ENCODE data around the gene RASEF. TPM values are rescaled to one million over a fixed set of nuclear protein-coding genes. Genes with fewer than 3 reads are reported as not detected.

The RASEF gene
- polyA plus RNA-seq, 6 donors from 2014 or later = not detected

DNA sequence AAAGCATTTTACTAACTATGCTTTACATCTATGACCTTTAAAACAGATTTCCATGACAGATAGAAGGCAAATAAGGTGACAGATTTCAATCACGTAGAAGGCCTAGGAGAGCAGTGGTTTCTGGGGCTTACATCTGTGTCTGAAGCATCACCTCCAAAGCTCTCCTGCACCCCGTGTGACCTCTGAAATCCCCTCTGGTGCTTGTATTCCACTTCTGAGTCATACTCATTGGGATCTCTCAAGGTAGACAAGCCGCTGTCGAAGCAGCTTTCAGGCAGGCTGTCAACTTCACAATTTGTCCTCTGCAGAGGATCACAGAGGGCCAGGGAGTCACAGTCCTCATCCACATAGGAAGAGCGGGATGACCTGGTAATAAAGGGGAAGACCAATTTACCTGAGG lies 62.2 kb downstream of the RASEF start:
- no peak overlapping the region for H3K27ac Mint-ChIP-seq
- ATAC-seq (ENCODE audit: low read depth in 2 of 2) = no peak
- no peaks in the 10 kb centered on the region for H3K36me3 Mint-ChIP-seq
- H3K4me1 Mint-ChIP-seq = peaks cover 0 to 2% (median under 1%) of the 10 kb centered on the region in 3 donors
- H3K9me3 Mint-ChIP-seq = no peaks in the 10 kb centered on the region
- DNase-seq = no peak
- H3K27me3 Mint-ChIP-seq = no peaks in the 10 kb centered on the region
- H3K4me3 Mint-ChIP-seq = no peak overlapping the region

DNA sequence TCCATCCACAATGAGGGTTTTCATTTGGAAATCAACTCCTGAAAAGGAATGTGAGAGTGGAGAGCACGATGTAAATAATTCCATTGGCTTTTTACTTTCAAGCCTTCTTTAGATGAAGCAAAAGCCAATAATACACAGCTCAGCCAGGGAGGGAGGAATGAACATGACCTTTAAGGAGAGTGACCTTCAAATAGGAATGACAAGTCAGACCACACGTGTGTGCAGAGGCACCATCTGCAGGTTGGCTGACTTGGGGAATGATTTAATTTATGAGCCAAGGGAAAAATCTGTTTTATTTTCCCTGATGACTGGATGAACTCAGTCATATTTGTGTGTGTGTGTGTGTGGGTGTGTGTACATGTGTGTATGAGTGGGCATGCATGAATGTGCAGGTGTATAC lies 64.5 kb downstream of the RASEF start:
- Mint-ChIP-seq H3K4me3 (no peak overlapping the region), H3K9me3 (peaks cover 0 to 2% (median 0%) of the 10 kb centered on the region in 7 donors), H3K36me3 (no peaks in the 10 kb centered on the region), H3K27ac (no peak overlapping the region), H3K27me3 (no peaks in the 10 kb centered on the region), H3K4me1 (no peaks in the 10 kb centered on the region)
- no peak for DNase-seq
- no peak for ATAC-seq (ENCODE audit: low read depth in 2 of 2)

GRCh38 chr9:82997476-82998140 lies 65.3 kb downstream of the RASEF start:
- Mint-ChIP-seq H3K27ac (no peak overlapping the region), H3K4me1 (no peaks in the 10 kb centered on the region), H3K4me3 (no peak overlapping the region), H3K9me3 (peaks cover 0 to 2% (median 0%) of the 10 kb centered on the region in 7 donors), H3K27me3 (no peaks in the 10 kb centered on the region), H3K36me3 (no peaks in the 10 kb centered on the region)
- DNase-seq (no peak), ATAC-seq (ENCODE audit: low read depth in 2 of 2) (no peak)

DNA sequence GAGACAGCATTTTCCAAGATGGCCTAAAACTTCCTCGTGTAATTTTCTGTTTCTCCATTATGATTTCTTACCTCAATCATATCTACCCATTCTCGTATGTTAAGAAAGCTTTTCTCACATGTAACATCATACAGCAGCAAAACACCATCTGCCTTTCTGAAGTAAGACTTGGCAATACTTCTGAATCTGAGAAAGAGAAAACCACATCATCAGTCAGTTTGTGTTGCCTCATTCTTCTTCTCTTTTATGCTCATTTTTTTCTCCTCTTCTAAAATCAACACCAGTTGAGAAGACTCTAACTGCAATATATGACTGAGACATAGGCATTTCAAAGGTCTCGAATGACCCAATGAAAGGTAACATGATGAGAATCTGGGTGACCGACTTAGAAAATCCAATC lies 66.0 kb downstream of the RASEF start:
- peaks cover 0 to 2% (median 0%) of the 10 kb centered on the region in 7 donors for H3K9me3 Mint-ChIP-seq
- no peaks in the 10 kb centered on the region for H3K36me3 Mint-ChIP-seq
- H3K4me1 Mint-ChIP-seq = no peaks in the 10 kb centered on the region
- H3K27ac Mint-ChIP-seq = no peak overlapping the region
- ATAC-seq (ENCODE audit: low read depth in 2 of 2) (no peak), DNase-seq (no peak)
- H3K4me3 Mint-ChIP-seq = no peak overlapping the region
- no peaks in the 10 kb centered on the region for H3K27me3 Mint-ChIP-seq

DNA sequence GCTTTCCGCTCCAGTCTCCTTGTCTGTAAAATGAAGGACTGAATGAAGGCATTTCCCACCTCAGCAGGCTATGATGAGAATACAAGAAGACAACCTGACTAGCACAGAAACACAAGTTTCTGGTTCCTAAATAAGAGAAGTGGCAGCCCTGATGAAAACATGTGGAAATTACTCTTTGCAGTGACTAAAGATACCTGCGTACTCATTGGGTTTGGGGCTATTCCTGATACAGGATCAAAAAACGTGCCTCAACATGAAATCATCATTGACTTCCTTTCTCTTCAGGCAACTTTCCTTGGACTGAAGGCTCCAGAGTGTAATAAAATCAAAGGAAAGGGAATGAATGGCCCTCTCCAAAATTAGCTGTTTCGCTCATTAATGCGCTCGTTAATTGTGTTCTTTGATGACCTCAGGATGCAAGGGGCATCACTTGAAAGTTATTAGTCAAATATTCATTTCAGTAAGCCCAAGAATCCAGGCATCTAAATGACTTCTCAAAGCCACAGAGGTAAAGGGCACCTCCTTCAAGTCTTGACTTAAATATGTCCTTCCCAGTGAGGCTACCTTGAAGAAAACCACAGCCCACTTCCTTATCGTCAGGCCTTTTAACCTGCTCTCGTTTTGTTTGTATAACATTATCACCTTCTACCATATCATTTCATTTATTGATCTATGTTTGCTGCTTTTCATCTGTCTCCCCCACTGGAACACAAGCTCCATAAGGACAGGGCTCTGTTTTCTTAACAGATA lies 68.9 kb downstream of the RASEF start:
- Mint-ChIP-seq H3K4me3 (no peak overlapping the region), H3K9me3 (peaks cover 0 to 2% (median 0%) of the 10 kb centered on the region in 7 donors), H3K36me3 (no peaks in the 10 kb centered on the region), H3K27ac (no peak overlapping the region), H3K27me3 (peaks cover 0 to 8% (median 5%) of the 10 kb centered on the region in 3 donors), H3K4me1 (no peaks in the 10 kb centered on the region)
- DNase-seq (no peak), ATAC-seq (ENCODE audit: low read depth in 2 of 2) (no peak)

DNA sequence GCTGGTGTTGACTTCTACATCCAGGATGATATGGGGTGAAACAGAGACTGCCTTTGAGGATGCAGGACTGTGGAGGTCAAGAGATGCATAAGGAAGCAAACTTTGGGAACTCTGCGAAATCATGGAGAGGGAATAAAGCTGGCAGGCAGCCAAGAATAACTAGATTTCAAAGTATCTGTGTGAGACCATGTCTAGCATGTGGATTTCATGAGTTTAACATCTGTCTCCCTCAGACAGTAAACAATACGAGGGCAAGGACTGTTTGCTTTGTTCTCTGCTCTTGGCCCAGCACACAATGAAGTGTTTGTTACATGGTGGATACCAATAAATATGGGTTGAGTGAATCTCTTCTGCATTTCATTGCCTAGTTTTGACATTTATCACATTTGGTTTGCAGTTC lies 71.3 kb downstream of the RASEF start:
- H3K9me3 Mint-ChIP-seq = peaks cover 0 to 2% (median 0%) of the 10 kb centered on the region in 7 donors
- H3K36me3 Mint-ChIP-seq = no peaks in the 10 kb centered on the region
- peaks cover 0 to 8% (median 5%) of the 10 kb centered on the region in 3 donors for H3K27me3 Mint-ChIP-seq
- ATAC-seq (ENCODE audit: low read depth in 2 of 2) = no peak
- no peak for DNase-seq
- H3K4me1 Mint-ChIP-seq = no peaks in the 10 kb centered on the region
- H3K4me3 Mint-ChIP-seq = no peak overlapping the region
- H3K27ac Mint-ChIP-seq = no peak overlapping the region

- H3K4me1 Mint-ChIP-seq = no peaks in the 10 kb centered on the region
- H3K27me3 Mint-ChIP-seq = peaks cover 0 to 8% (median 5%) of the 10 kb centered on the region in 3 donors
- H3K4me3 Mint-ChIP-seq = no peak overlapping the region
- DNase-seq = no peak
- H3K27ac Mint-ChIP-seq = no peak overlapping the region
- H3K9me3 Mint-ChIP-seq = peaks cover 0 to 2% (median 0%) of the 10 kb centered on the region in 7 donors
- H3K36me3 Mint-ChIP-seq = no peaks in the 10 kb centered on the region
- no peak for ATAC-seq (ENCODE audit: low read depth in 2 of 2)
Measured at GRCh38 chr9:82989929-82990328, 73.0 kb downstream of the RASEF start.

DNA sequence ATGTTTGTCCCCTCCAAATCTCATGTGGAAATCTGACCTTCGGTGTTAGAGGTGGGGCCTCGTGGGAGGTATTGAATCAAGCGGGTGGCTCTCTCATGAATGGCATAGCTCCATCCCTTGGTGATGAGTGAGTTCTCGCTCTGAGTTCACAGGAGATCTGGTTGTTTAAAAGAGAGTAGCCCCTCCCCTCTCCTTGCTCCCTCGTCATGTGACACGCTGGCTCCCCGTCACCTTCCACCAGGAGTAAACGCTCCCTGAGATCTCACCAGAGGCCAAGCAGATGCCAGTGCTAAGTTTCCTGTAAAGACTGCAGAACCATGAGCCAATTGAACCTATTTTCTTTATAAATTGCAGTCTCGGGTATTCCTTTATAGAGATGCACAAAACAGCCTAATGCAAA lies 74.5 kb downstream of the RASEF start:
- ATAC-seq (ENCODE audit: low read depth in 2 of 2) (no peak), DNase-seq (no peak)
- H3K4me3 Mint-ChIP-seq = no peak overlapping the region
- no peaks in the 10 kb centered on the region for H3K36me3 Mint-ChIP-seq
- H3K27me3 Mint-ChIP-seq = peaks cover 0 to 8% (median 5%) of the 10 kb centered on the region in 3 donors
- no peak overlapping the region for H3K27ac Mint-ChIP-seq
- H3K4me1 Mint-ChIP-seq = peaks cover 0 to 4% (median 0%) of the 10 kb centered on the region in 3 donors
- no peaks in the 10 kb centered on the region for H3K9me3 Mint-ChIP-seq

GRCh38 chr9:82987370-82988189 lies 75.4 kb downstream of the RASEF start:
- no peaks in the 10 kb centered on the region for H3K36me3 Mint-ChIP-seq
- ATAC-seq (ENCODE audit: low read depth in 2 of 2) (no peak), DNase-seq (no peak)
- H3K9me3 Mint-ChIP-seq = no peaks in the 10 kb centered on the region
- H3K27me3 Mint-ChIP-seq = peaks cover 0 to 8% (median 5%) of the 10 kb centered on the region in 3 donors
- no peak overlapping the region for H3K4me3 Mint-ChIP-seq
- H3K27ac Mint-ChIP-seq = peak overlapping the region in 1 of 6 donors; percentile 8
- H3K4me1 Mint-ChIP-seq = peaks cover 2 to 13% (median 5%) of the 10 kb centered on the region in 3 donors

DNA sequence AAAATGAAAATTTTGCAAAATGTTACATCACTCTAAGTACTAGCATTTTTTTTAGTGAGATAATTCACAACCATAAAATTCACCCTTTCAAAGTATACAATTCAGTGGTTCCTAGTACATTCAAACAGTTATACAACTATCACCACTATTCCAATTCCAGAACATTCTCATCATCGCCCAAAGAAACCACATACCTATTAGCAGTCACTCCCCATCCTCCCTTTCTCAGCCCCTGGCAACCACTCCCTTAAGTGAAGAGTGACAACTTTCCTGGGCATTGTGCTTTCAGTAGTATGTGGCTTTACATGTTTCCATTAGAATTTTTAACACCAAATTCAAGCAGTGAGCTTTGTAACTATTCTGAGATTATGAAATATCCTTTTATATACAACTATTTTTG lies 81.4 kb downstream of the RASEF start:
- Mint-ChIP-seq H3K4me3 (no peak overlapping the region), H3K9me3 (peaks cover 0 to 10% (median 2%) of the 10 kb centered on the region in 7 donors), H3K4me1 (peaks cover 6 to 21% (median 8%) of the 10 kb centered on the region in 3 donors), H3K27me3 (peaks cover 0 to 5% (median 0%) of the 10 kb centered on the region in 3 donors), H3K27ac (no peak overlapping the region), H3K36me3 (no peaks in the 10 kb centered on the region)
- ATAC-seq (ENCODE audit: low read depth in 2 of 2) (no peak), DNase-seq (no peak)

- peaks cover 8 to 16% (median 12%) of the 10 kb centered on the region in 3 donors for H3K27me3 Mint-ChIP-seq
- no peaks in the 10 kb centered on the region for H3K36me3 Mint-ChIP-seq
- no peak overlapping the region for H3K27ac Mint-ChIP-seq
- no peak for DNase-seq
- peaks cover 0 to 14% (median 2%) of the 10 kb centered on the region in 7 donors for H3K9me3 Mint-ChIP-seq
- no peak for ATAC-seq (ENCODE audit: low read depth in 2 of 2)
- no peaks in the 10 kb centered on the region for H3K4me1 Mint-ChIP-seq
- H3K4me3 Mint-ChIP-seq = no peak overlapping the region
Measured at GRCh38 chr9:82975176-82975575, 87.8 kb downstream of the RASEF start.

GRCh38 chr9:82972446-82972845 lies 90.5 kb downstream of the RASEF start:
- peaks cover 8 to 16% (median 12%) of the 10 kb centered on the region in 3 donors for H3K27me3 Mint-ChIP-seq
- no peak for DNase-seq
- H3K27ac Mint-ChIP-seq = peak overlapping the region in 1 of 6 donors; percentile 17
- ATAC-seq (ENCODE audit: low read depth in 2 of 2) = no peak
- no peaks in the 10 kb centered on the region for H3K36me3 Mint-ChIP-seq
- H3K9me3 Mint-ChIP-seq = peaks cover 0 to 8% (median 2%) of the 10 kb centered on the region in 7 donors
- no peak overlapping the region for H3K4me3 Mint-ChIP-seq
- peaks cover 0 to 6% (median 0%) of the 10 kb centered on the region in 3 donors for H3K4me1 Mint-ChIP-seq

DNA sequence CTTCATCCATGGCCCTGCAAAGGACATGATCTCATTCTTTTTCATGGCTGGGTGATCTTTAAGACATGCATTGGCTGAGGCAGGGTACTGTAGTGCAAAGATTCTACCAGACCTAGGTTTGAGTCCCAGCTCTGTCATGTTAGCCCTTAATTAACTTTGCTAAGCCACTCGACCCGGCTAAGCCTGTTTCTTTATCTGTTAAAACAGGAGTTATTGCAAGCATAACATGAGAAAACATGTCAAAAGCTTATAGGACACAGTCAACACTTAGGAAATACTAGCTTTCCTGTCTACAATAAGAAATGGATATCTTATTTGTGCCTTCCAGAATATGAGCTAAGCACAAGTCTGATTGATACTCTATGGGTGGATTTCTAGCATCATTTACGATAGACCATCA lies 92.6 kb downstream of the RASEF start:
- Mint-ChIP-seq H3K9me3 (peaks cover 0 to 5% (median 0%) of the 10 kb centered on the region in 7 donors), H3K36me3 (no peaks in the 10 kb centered on the region), H3K4me3 (no peak overlapping the region), H3K27ac (peak overlapping the region in 2 of 6 donors; percentile 9 to 25), H3K27me3 (peaks cover 3 to 16% (median 6%) of the 10 kb centered on the region in 3 donors), H3K4me1 (peaks cover 0 to 6% (median 0%) of the 10 kb centered on the region in 3 donors)
- no peak for ATAC-seq (ENCODE audit: low read depth in 2 of 2)
- no peak for DNase-seq
